Ascending aorta (tissue), 2 donors: ENCODE measurements around the gene SPRED2. TPM values are rescaled to one million over a fixed set of nuclear protein-coding genes. Genes with fewer than 3 reads are reported as not detected.

Experiments used
- DNase-seq, 2 donors: peaks; one replicate each; pipeline ENCODE4 v3.0.0-alpha.2; 2019; ENCODE audit warnings: low spot score in 2 of 2
- H3K27ac ChIP-seq, 2 donors: fragments of 200-600 bp; sonication (generic); one replicate each; pipeline ENCODE4 v1.5.1; 2016 to 2017; ENCODE audit warnings: mild to moderate bottlenecking in 1 of 2
- H3K27me3 ChIP-seq: fragments of 200-600 bp; sonication (generic); one replicate; pipeline ENCODE4 v1.5.1; 2017
- H3K36me3 ChIP-seq, 2 donors: fragments of 200-600 bp; sonication (generic); one replicate each; pipeline ENCODE4 v1.5.1; 2016
- H3K4me1 ChIP-seq, 2 donors: fragments of 200-600 bp; sonication (generic); one replicate each; pipeline ENCODE4 v1.5.1; 2016 to 2017; ENCODE audit warnings: mild to moderate bottlenecking in 1 of 2
- H3K4me3 ChIP-seq, 2 donors: fragments of 200-600 bp; sonication (generic); one replicate each; pipeline ENCODE4 v1.5.1; 2016 to 2017; ENCODE audit warnings: mild to moderate bottlenecking in 1 of 2
- H3K9me3 ChIP-seq, 2 donors: fragments of 200-600 bp; sonication (generic); one replicate each; pipeline ENCODE4 v1.5.1; 2016
- CTCF ChIP-seq, 3 experiments: fragments of 200-600 bp in 2 of 3; fragments of 450-650 bp in 1 of 3; sonication (generic) in 2 of 3; IDR thresholded peaks; one replicate each; pipeline ENCODE4 v1.5.1; 2016 to 2019; ENCODE audit warnings: antibody characterized with exemption in 3 of 3, mild to moderate bottlenecking in 1 of 3, moderate library complexity in 1 of 3
- intact Hi-C: fragments of 100-400 bp; cut with DNase I; formaldehyde crosslinking; loops from one replicate; pipeline ENCODE4 v1.15.1; 2023
- total RNA-seq: library from RNA; depleted of rRNA; stranded (reverse); fragments of >200 nt; gene quantifications from one replicate; pipeline ENCODE4 v1.1.0, GENCODE V29; 2016

Gene SPRED2
- total RNA-seq, 1 donor from 2014 or later = 18.5 TPM

GRCh38 chr2:65297544-65297943 is 134.9 kb downstream of the SPRED2 start:
- intact Hi-C loops = no loop called here

GRCh38 chr2:65296971-65297370 is 135.4 kb downstream of the SPRED2 start:
- no peak for TF ChIP-seq CTCF (IDR thresholded peaks at IDR 0.05)
- intact Hi-C loops = no loop called here

More at GRCh38 chr2:65297544-65297943, 134.9 kb downstream of the SPRED2 start:
- Histone ChIP-seq H3K36me3 (no peaks in the 10 kb centered on the region), H3K27me3 (no peaks in the 10 kb centered on the region), H3K9me3 (no peaks in the 10 kb centered on the region), H3K4me1 (peaks cover 16 to 27% of the 10 kb centered on the region in 2 donors), H3K4me3 (no peak overlapping the region), H3K27ac (no peak overlapping the region)
- TF ChIP-seq CTCF (IDR thresholded peaks at IDR 0.05) = no peak
- DNase-seq = no peak

GRCh38 chr2:65294701-65295100 is 137.7 kb downstream of the SPRED2 start:
- DNase-seq = no peak
- no peak overlapping the region for H3K4me3 ChIP-seq
- intact Hi-C loops = no loop called here
- no peaks in the 10 kb centered on the region for H3K27me3 ChIP-seq
- H3K27ac ChIP-seq = no peak overlapping the region
- TF ChIP-seq CTCF (IDR thresholded peaks at IDR 0.05) = no peak
- H3K36me3 ChIP-seq = no peaks in the 10 kb centered on the region
- H3K9me3 ChIP-seq = no peaks in the 10 kb centered on the region
- peaks cover 0 to 4% of the 10 kb centered on the region in 2 donors for H3K4me1 ChIP-seq

More at GRCh38 chr2:65296971-65297370, 135.4 kb downstream of the SPRED2 start:
- Histone ChIP-seq H3K4me3 (no peak overlapping the region), H3K27me3 (no peaks in the 10 kb centered on the region), H3K4me1 (peaks cover 16 to 23% of the 10 kb centered on the region in 2 donors), H3K9me3 (no peaks in the 10 kb centered on the region), H3K27ac (no peak overlapping the region), H3K36me3 (no peaks in the 10 kb centered on the region)
- no peak for DNase-seq

- Histone ChIP-seq H3K27ac (no peak overlapping the region), H3K27me3 (no peaks in the 10 kb centered on the region), H3K9me3 (no peaks in the 10 kb centered on the region), H3K36me3 (no peaks in the 10 kb centered on the region), H3K4me3 (no peak overlapping the region), H3K4me1 (no peaks in the 10 kb centered on the region)
- intact Hi-C loops = no loop called here
- no peak for TF ChIP-seq CTCF (IDR thresholded peaks at IDR 0.05)
- no peak for DNase-seq
Measured at GRCh38 chr2:65294136-65294535, 138.3 kb downstream of the SPRED2 start.

- Histone ChIP-seq H3K9me3 (no peaks in the 10 kb centered on the region), H3K27ac (no peak overlapping the region), H3K27me3 (no peaks in the 10 kb centered on the region), H3K4me1 (no peaks in the 10 kb centered on the region), H3K36me3 (no peaks in the 10 kb centered on the region), H3K4me3 (no peak overlapping the region)
- no peak for TF ChIP-seq CTCF (IDR thresholded peaks at IDR 0.05)
- peak in 1 of 2 donors; percentile 43 for DNase-seq
- intact Hi-C loops = no loop called here
Measured at GRCh38 chr2:65293376-65293775, 139.0 kb downstream of the SPRED2 start.

GRCh38 chr2:65292461-65293011 is 139.9 kb downstream of the SPRED2 start:
- intact Hi-C loops = no loop called here
- no peak overlapping the region for H3K27ac ChIP-seq
- H3K27me3 ChIP-seq = no peaks in the 10 kb centered on the region
- H3K9me3 ChIP-seq = no peaks in the 10 kb centered on the region
- DNase-seq = peak in 1 of 2 donors; percentile 61
- H3K4me3 ChIP-seq = no peak overlapping the region
- no peaks in the 10 kb centered on the region for H3K36me3 ChIP-seq
- no peaks in the 10 kb centered on the region for H3K4me1 ChIP-seq
- TF ChIP-seq CTCF (IDR thresholded peaks at IDR 0.05) = no peak
